Pancreas (tissue), 10 donors: ENCODE results near the gene ZC3H7B. TPM values are rescaled to one million over a fixed set of nuclear protein-coding genes. Genes with fewer than 3 reads are reported as not detected.

ENCODE experiments used
- ATAC-seq, 4 donors: fragments of 200-7000 bp; cut with Tn5 transposase; one replicate each; pipeline versions ENCODE4 v1.8.0 to v1.9.1; 2020; ENCODE audit warnings: mild to moderate bottlenecking in 4 of 4, moderate library complexity in 4 of 4
- DNase-seq, 6 donors: peaks; one replicate each; pipeline ENCODE4 v3.0.0-alpha.2; 2020
- FAIRE-seq: peaks from 2 replicates; lab custom pipeline; 2012; peaks lifted over from hg19 to GRCh38; lab: Jason Lieb, UNC
- H3K27ac ChIP-seq, 4 donors: fragments of 200-600 bp; sonication (generic); 1 replicate in 3 of 4; 2 replicates in 1 of 4; pipeline versions ENCODE4 v1.5.0 to v1.8.0; 2020
- H3K27me3 ChIP-seq, 4 donors: fragments of 200-600 bp; one replicate each; pipeline ENCODE4 v1.8.0; 2021
- H3K36me3 ChIP-seq, 3 donors: fragments of 200-600 bp; sonication (generic) in 1 of 3; one replicate each; pipeline versions ENCODE4 v1.5.0 to v1.8.0; 2020 to 2021
- H3K4me1 ChIP-seq, 3 donors: fragments of 200-600 bp; one replicate each; pipeline ENCODE4 v1.8.0; 2021
- H3K4me3 ChIP-seq, 4 donors: fragments of 200-600 bp; sonication (generic) in 2 of 4; one replicate each; pipeline versions ENCODE4 v1.5.0 to v1.8.0; 2020 to 2021
- H3K9me3 ChIP-seq, 4 donors: fragments of 200-600 bp; one replicate each; pipeline ENCODE4 v1.8.0; 2021
- WGBS, 2 donors: extraction: QIAGEN DNeasy Blood & Tissue Kit; methylation state at CpG; one replicate each; pipeline ENCODE4 v1.1.7; 2013; 5-methylcytosine and 5-hydroxymethylcytosine counted together
- intact Hi-C, 3 donors: fragments of 100-400 bp; cut with DNase I; formaldehyde crosslinking; loops; one replicate each; pipeline versions ENCODE4 v1.11.1 to v1.14.2; 2022
- polyA plus RNA-seq, 2 donors: library from polyadenylated mRNA; stranded (reverse); fragments of 200-250 nt; gene quantifications; one replicate each; pipeline ENCODE4 v1.2.3, GENCODE V29; 2013
- total RNA-seq, 6 donors: library from RNA; stranded (reverse); fragmentation: NEBNext Ultra II Directional in 4 of 6; extraction: Animal tissue kit (Norgen Biotek cat#: 25700) in 4 of 6; gene quantifications; one replicate each; pipeline versions ENCODE4 v1.2.1 to v1.2.4, GENCODE V29; 2021 to 2023
- TF ChIP-seq, protein P1 (sequence below), 4 donors: fragments of 200-600 bp; sonication (generic) in 3 of 4; IDR thresholded peaks; one replicate each; pipeline versions ENCODE4 v1.5.0 to v1.8.0; 2021; ENCODE audit warnings: antibody characterized with exemption in 4 of 4
- donor health status: healthy with polysubstance abuse.
- donor health status: DM: no; HTN: no; CAD: no; lungs with moderate emphysema.
- donor health status: DM: no; HTN: no; CAD: no.
- donor health status: control.
- donor health status: control.
- donor health status: Bipolar disorder and iron deficiency.
- donor health status: DM: yes; HTN: yes; CAD: no.
- donor health status: DM: no; HTN: no; CAD: no.
- donor health status: DM: no; HTN: no; CAD: no.
- donor health status: DM: yes; HTN: yes; CAD: no.

Gene ZC3H7B
- total and polyA plus RNA-seq, 8 donors = 20.9 to 46.8 (median 27.0) TPM

DNA sequence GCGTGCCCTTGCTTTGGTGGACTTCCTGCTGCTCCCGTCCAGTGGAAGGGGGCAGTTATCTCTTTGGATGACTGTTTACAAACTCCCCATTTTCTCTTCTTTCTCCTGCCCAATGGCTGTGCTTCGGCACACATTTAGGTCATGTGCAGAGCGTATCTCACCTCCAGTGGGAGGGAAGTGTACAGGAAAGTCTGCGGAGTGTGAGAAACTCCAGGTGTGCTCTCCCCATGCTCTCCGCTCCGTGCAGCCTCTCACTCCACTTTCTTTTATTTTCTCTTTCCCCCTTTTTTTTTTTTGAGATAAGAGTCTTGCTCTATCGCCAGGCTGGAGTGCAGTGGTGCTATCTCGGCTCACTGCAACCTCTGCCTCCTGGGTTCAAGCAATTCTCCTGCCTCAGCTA, 68.5 kb downstream of the ZC3H7B start:
- intact Hi-C loops = loop anchor here in 1 of 3 donors (10.0 kb wide), 1 partner anchor 65 kb away; the partner anchor contains the start of gene ZC3H7B
- no peak for FAIRE-seq
- Histone ChIP-seq H3K27ac (peak overlapping the region; percentile 75 to 86 (median 80)), H3K36me3 (no peaks in the 10 kb centered on the region), H3K27me3 (no peaks in the 10 kb centered on the region), H3K4me1 (peaks cover 4 to 27% (median 13%) of the 10 kb centered on the region in 3 donors), H3K9me3 (no peaks in the 10 kb centered on the region), H3K4me3 (peak overlapping the region in 3 of 4 donors; percentile 56 to 61 (median 56))
- ATAC-seq = peak; percentile 47 to 58 (median 52)
- TF ChIP-seq, protein P1, sequence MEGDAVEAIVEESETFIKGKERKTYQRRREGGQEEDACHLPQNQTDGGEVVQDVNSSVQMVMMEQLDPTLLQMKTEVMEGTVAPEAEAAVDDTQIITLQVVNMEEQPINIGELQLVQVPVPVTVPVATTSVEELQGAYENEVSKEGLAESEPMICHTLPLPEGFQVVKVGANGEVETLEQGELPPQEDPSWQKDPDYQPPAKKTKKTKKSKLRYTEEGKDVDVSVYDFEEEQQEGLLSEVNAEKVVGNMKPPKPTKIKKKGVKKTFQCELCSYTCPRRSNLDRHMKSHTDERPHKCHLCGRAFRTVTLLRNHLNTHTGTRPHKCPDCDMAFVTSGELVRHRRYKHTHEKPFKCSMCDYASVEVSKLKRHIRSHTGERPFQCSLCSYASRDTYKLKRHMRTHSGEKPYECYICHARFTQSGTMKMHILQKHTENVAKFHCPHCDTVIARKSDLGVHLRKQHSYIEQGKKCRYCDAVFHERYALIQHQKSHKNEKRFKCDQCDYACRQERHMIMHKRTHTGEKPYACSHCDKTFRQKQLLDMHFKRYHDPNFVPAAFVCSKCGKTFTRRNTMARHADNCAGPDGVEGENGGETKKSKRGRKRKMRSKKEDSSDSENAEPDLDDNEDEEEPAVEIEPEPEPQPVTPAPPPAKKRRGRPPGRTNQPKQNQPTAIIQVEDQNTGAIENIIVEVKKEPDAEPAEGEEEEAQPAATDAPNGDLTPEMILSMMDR (IDR thresholded peaks at IDR 0.05) = no peak
- peak in 3 of 6 donors; percentile 57 to 73 (median 67) for DNase-seq
- WGBS, 2 donors = 24 to 26% methylated on average over 9 of the region's 9 CpGs

DNA sequence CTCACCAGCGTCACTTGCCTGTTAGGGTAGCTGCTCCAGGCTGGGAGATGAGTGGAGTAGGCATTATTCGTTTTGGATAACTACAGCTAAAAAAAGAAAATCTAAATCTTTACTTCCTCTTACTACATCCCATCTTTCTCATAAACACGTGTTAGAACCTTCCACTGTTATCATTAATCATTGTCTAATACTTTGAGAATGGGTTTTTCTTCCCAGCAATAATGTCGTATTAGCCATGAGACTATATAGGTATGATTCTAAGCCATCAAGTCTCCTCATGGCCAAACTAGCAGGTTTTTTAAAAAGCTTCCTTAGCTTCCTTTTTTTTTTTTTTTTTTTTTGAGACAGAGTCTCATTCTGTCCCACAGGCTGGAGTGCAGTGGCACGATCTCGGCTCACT, 76.5 kb downstream of the ZC3H7B start:
- ATAC-seq = no peak
- no peak for DNase-seq
- WGBS, 2 donors = 63 to 66% methylated on average over 6 of the region's 6 CpGs
- H3K36me3 ChIP-seq = no peaks in the 10 kb centered on the region
- intact Hi-C loops = no loop called here
- H3K27ac ChIP-seq = no peak overlapping the region
- TF ChIP-seq, protein P1 (IDR thresholded peaks at IDR 0.05) = no peak
- no peaks in the 10 kb centered on the region for H3K9me3 ChIP-seq
- H3K27me3 ChIP-seq = no peaks in the 10 kb centered on the region
- H3K4me1 ChIP-seq = peaks cover 5 to 10% (median 6%) of the 10 kb centered on the region in 3 donors
- no peak for FAIRE-seq
- no peak overlapping the region for H3K4me3 ChIP-seq

DNA sequence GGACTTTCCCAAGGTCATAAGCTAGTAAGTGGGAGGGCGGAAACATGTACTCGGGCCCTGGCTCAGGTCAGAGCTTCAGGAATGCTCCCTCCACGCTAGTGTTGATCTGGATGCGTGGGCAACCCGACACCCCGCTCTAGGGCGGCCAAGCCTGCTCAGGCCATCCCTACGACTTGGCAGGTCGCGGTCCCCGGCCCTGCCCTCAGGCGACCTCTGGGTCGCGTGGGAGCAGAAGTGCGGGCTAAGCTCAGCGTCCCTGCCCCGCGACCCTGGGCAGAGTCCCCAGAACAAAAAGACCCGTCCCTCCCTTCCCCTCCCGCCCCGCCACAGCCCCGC, 79.6 kb downstream of the ZC3H7B start:
- Histone ChIP-seq H3K9me3 (no peaks in the 10 kb centered on the region), H3K36me3 (no peaks in the 10 kb centered on the region), H3K27me3 (no peaks in the 10 kb centered on the region), H3K4me3 (peak overlapping the region in 3 of 4 donors; percentile 78 to 80 (median 78)), H3K27ac (peak overlapping the region; percentile 96 to 100 (median 98)), H3K4me1 (peaks cover 6 to 17% (median 12%) of the 10 kb centered on the region in 3 donors)
- ATAC-seq (peak; percentile 60 to 64 (median 62)), FAIRE-seq (peak; percentile 43), DNase-seq (peak in 3 of 6 donors; percentile 84 to 88 (median 88))
- TF ChIP-seq, protein P1 (IDR thresholded peaks at IDR 0.05) = no peak
- 0 to 1% methylated on average over 19 to 22 of the region's 22 CpGs for WGBS, 2 donors
- intact Hi-C loops = no loop called here

DNA sequence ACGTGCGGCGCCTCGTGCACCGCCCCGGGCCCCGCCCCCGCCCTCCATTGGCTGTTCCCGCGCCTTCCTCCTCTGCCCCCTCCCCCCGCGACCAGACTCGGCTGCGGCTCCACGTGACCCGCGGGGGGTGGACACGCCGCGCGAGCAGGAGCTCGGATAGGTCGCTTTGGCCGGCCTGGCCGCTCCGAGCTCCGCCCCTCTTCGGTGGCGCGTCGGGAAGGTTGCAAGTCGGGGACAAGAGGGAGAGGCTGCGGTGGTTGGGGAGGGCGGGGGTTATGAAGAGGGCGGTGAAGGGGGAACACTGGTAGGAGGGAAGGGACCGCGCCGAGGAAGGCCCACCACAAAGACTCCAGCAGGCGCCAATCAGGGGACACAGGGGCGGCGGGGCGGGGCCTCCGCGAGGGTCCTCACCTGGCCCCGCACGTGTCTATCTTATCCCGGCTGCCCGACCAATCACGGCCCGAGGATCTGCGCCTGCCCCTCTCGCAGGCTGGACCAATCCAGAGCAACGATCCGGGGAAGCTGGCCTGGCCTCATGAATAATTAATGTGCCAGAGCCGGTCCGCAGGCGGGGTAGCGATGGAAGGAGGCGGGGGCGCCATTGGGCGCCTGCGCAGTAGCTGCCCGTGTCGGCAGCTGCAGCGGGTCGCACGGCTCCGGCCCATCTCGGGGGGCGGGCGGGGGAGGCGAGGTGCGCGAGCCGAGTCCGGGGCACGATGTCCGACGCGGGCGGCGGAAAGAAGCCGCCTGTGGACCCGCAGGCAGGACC, 80.2 kb downstream of the ZC3H7B start, which contains the start of gene TEF:
TEF (plus strand) TSS at position 614 of the 769 bp plus-strand sequence; CDS start at position 717, 103 bp downstream.
- intact Hi-C loops = no loop called here
- FAIRE-seq = peak; percentile 90

More for the DNA sequence above, 80.2 kb downstream of the ZC3H7B start, which contains the start of gene TEF:
- DNase-seq (peak; percentile 98 to 100 (median 99)), ATAC-seq (peak; percentile 83 to 90 (median 84))
- H3K4me3 ChIP-seq = peak within 1 kb of the TSS; percentile 78 to 84 (median 79)
- TF ChIP-seq, protein P1 (IDR thresholded peaks at IDR 0.05) = no peak
- H3K27me3 ChIP-seq = no peaks in the 10 kb centered on the region
- H3K4me1 ChIP-seq = peaks cover 6 to 17% (median 12%) of the 10 kb centered on the region in 3 donors
- peak within 1 kb of the TSS; percentile 96 to 100 (median 98) for H3K27ac ChIP-seq
- H3K36me3 ChIP-seq = no peaks in the 10 kb centered on the region
- no peaks in the 10 kb centered on the region for H3K9me3 ChIP-seq
- 0 to 1% methylated on average over 45 to 84 of the region's 84 CpGs for WGBS, 2 donors
